NCI-H526 (cell line): ENCODE results near the gene DNMT3A.

Experiments
- DNase-seq, 2 experiments: peaks; one replicate each; lab custom pipeline; 2025; lab: John Stamatoyannopoulos, UW

DNMT3A gene

DNA sequence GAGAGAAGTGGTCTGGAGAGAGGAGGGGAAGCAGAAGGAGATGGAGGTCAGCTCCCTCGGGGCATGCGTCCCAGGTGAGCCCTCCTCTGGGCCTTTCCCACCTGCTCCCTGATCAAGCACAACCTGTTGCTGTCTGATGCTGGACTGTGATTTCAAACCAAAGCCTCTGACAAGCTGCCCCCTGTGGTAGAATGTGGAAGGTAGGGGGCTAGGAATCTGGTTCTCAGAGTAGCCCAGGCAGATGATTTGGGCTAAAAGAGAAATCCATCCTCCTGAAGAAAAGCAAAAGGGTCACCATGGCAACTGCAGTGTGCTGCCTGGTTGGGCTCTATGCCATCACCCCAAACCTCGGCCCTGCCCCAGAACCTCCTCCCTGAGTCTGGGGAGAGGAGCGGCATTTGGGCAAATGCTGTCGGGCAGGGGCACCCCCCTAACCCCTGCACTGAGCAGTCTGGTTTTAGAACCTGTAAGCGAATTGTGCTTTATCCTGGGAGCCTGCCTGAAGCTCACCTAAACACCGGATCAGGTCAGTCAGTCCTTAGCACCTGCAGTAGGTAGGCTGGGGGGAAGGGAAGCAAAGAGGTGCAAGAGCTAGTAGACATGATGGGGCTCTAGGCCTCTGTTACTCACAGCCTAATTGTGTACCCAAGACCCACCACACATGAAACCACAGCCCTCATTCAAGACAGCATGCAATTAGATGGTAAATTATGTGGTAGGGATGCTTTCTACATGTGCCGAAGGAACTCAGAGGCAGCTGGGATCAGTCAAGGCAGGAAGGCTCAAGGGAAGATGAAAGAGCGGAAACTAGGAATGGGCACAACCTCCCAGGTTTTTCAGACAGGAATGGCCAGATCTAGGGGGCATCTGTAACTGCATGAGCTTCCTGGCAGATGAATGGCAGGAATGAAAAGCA is 83.5 kb downstream of the DNMT3A start:
- DNase-seq: peak in 1 of 2 experiments; percentile 17

DNA sequence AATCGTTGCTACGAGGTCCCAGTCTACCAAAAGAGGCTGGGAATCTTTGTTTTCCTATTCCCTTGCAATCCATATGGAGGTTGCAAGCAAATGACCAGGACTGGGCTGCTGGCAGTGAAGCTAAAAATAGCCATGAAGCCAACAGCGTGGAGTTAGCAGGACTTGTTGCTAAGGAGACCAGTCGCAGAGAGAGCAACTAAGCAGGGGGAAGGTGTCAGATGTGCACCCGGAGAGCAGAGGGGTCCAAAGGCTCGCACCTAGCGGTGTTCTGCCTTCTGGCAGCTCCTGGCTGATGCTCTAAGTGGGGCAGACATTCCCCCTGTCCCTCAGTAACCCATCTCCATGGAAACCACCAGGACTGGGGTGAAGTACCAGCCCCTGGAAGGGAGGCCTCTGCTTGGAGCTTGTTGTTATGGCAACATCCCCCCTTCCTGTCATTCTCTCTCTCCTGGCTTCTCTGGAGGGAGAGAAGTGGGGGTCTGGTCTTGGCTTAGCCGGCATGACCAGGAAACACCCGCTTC is 84.6 kb downstream of the DNMT3A start:
- DNase-seq: peak; percentile 82 to 88

DNA sequence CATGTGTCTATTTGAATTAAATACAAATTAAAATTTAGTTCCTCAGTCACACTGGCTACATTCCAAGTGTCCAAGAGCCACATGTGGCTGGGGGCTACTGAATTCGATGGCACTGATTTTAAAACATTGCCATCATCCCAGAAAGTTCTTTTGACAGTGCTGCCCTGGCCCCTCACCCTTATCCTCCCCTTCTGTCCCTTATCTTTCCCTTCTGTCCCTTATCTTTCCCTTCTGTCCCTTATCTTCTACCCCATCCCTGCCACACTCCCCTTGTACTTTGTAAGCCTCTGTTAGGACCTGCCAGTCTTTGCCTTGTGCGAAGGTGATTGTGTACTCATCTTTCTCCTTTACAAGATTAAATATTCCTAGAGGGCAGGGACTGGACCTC is 85.2 kb downstream of the DNMT3A start:
- DNase-seq: no peak

DNA sequence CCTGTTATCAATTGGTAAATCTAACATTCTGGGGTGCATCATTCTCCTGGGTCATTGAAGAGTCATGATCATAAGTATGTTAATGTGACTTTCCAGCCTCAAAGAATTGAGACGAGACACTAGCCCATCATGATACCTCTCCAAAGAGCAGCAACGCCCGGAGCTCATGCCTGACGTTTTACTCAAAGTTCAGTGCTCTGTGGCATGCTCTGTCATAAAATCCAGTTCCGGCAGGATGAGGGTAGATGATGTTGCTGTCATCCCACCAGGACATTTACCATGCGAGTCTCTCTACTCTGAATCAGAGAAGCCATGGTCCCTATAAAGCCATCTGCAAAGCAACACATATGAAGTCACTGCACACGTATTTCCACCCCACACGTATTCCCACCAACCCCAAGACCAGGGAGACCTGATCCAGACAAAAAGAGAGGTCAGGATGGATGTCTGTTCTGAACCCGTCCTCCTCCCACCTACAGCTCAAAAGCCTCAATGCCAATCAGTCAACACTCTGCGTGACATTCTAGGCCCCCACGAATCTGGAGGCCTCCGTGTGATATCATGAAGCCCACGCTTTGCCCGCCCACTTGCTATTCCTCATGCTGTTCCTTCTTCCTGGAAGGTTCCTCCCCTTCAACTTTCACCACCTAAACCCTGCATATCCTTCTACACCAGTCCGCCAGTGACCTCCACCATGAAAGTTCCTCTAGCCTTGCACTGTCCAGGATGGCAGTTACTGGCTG is 85.8 kb downstream of the DNMT3A start:
- DNase-seq: no peak

- DNase-seq: no peak
These were observed 86.8 kb downstream of the DNMT3A start for GRCh38 chr2:25254961-25255360.

DNA sequence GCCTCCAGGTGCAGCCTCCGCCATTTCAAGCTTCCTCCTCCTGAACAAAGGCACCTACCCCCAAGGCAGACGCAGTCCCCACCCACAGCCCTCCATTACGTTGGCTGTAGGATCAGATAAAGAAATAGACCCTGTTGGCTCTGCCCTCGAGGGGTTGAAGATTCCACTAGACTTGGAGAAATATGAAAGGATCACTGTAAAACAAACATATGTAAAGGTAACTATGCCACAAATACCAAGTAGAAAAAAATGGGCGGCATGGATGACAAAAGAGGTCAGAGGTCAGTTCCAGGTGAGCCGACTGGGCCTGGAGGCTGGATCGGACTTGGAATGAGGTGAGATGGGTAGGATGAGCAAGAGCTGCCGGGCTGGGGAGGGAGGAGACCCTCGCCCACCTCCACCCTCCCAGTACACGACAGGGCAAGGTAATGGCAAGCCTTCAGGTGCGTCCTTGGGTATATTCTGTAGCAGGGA is 88.5 kb downstream of the DNMT3A start:
- DNase-seq: no peak

GRCh38 chr2:25252291-25253152 is 89.2 kb downstream of the DNMT3A start:
- peak; percentile 10 to 87 for DNase-seq

GRCh38 chr2:25251422-25252273 is 90.1 kb downstream of the DNMT3A start:
- DNase-seq: peak; percentile 35 to 83

GRCh38 chr2:25251071-25251421 is 90.7 kb downstream of the DNMT3A start:
- no peak for DNase-seq

DNA sequence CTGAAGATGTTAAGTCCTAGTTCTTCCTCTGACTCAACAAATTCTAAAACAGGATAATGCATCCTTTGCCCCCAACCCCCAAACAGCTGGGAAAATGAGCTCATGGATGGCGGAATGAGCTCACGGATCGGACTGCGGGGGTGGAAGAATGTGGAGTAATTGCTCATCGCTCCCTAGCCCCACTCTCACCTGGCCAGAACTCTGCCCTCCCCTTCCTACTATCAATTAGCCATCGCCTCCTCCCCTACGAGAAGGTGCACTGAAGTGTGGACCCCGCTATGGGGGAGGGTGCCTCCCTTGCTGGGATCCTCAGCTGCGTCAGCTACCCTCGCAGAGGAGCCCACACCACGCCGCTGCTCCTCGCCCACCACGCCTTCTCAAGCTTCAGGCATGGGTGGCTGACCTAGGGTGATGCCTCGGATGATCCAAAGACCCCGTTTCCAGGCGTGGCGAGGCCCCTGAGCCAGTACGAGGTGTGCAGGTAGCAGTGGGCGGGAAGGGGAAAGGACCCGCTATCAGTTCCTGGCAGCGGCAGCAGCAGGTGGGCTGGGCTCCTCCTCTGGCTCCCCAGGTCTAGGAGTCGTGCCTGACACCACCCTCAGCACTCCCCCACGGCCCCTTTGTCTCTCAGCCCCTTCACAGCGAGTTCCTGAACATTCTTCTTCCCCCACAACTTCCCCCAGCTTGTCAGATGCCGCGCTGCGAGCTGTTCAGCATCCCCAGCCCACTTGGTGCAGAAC is 91.2 kb downstream of the DNMT3A start:
- DNase-seq: peak in 1 of 2 experiments; percentile 29

GRCh38 chr2:25249785-25250184 is 91.9 kb downstream of the DNMT3A start:
- no peak for DNase-seq

GRCh38 chr2:25247792-25248512 is 93.8 kb downstream of the DNMT3A start:
- no peak for DNase-seq

DNA sequence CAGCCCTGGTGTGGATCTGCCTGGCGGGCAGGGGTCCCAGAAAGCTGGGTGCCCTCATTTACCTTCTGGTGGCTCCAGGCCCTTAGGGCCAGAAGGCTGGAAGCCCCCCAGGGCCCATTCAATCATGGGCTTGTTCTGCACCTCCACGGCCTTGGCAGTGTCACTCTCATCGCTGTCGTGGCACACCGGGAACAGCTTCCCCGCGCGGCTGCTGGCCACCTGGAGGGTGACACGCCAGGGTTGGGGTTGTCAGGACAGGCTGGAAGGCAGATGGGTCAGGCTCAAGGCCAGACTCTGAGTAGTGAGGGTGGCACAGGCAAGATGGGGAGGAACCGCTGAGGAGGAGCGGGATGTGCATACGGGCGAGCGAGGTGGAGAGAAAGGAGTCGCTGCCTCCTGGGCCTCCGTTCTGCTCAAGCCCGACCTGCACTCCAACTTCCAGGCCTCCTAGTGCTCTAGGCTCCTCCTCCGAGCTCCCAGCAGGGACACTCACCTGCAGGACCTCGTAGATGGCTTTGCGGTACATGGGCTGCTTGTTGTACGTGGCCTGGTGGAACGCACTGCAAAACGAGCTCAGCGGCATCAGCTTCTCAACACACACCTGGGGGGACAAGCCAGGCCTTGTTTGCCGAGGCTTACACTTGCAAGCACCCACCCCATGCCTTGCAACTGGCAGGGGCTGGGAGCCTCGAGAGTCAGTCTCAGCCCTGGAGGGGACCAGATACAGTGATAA is 95.0 kb downstream of the DNMT3A start:
- DNase-seq: no peak

- no peak for DNase-seq
These were observed 95.7 kb downstream of the DNMT3A start for GRCh38 chr2:25246001-25246400.

DNA sequence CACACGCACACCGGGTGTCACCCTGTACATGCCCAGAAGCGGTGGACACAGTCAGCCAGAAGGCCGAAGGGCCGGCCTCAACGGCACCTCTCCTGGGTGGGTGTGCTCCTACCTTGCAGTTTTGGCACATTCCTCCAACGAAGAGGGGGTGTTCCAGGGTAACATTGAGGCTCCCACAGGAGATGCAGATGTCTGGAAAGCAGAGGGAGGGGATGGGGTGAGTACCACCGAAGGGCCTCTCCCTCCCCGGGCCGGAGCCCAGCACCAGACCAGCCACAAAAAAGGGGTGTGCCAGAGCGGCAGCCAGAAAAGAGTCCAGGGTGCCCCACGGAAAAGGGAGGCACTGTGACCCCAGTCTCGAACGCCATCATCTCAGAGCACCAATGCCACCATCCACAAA is 96.6 kb downstream of the DNMT3A start:
- DNase-seq: no peak

DNA sequence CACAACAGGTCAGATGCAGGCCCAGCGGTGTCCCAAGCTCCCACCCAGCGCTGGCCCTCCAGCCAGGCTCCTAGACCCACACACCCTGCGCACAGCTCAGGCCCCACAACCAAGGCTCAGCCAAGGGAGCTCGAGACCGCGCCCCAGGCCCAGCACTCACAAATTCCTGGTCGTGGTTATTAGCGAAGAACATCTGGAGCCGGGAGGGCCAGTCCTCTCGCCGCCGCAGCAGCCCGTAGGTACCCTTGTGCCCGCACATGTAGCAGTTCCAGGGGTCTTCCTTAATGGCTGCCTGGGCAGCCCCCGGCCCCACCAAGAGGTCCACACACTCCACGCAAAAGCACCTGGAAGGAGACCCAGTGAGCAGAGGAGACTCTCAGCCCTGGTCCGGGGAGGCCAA is 97.7 kb downstream of the DNMT3A start:
- no peak for DNase-seq

DNA sequence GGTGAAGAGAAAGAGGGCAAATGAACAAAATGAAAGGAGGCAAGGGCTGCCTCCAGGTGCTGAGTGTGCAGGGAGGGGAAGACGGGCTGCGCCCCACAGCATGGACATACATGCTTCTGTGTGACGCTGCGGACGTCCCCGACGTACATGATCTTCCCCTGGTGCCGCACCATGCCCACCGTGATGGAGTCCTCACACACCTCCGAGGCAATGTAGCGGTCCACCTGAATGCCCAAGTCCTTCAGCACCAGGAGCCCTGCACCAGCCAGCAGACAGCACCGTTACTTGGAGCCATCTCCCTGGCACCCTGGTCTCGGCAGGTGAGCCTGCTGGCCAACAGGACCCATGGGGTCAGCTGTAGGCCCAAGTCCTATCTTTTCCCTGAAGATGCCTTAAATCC is 100.3 kb downstream of the DNMT3A start:
- DNase-seq: no peak

DNA sequence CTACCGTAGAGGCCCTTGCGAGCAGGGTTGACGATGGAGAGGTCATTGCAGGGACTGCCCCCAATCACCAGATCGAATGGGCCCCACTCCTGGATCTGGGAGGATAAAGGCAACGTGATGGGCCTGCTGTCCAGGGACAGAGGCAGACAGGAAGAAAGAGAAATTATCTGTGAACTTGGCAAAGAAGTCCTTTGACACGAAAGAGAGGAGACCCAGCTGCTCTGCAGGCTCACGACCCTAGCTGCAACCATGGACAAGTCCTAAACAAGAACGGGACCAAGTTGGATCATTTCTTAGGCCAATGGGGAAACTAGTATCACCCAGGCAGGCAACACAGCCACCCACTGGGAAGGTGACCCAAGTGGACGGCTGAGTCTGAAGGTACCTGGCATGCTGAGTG is 101.1 kb downstream of the DNMT3A start:
- no peak for DNase-seq

DNA sequence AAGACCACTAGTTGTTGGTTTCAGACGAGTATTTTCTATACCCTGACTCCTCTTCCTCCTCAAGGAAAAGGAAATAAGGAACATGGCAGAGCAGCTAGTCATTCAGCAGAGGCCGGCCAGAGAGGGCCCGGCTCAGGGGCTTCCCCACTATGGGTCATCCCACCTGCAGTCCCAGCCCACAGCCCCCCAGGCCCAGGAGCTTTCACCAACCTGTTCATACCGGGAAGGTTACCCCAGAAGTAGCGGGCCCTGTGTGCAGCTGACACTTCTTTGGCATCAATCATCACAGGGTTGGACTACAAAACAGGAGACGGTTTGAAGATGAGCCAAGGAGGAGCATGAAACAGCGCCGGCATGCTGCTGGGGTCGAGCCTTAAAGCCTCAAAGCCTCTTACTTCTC is 102.8 kb downstream of the DNMT3A start:
- no peak for DNase-seq
